GM12874 (cell line): ENCODE measurements around the gene PIMREG.

Experiments used
- CTCF ChIP-seq: IDR thresholded peaks from 2 replicates; pipeline ENCODE4 v1.5.1; 2011; ENCODE audit warnings: low read depth, mild to moderate bottlenecking, control low read depth, low read length, moderate library complexity; ENCODE audit not compliant: insufficient read depth

Gene PIMREG

GRCh38 chr17:6442775-6443174 is 1.5 kb upstream of the PIMREG start:
- TF ChIP-seq CTCF = no peak

GRCh38 chr17:6444571-6445335 is 498 bp downstream of the PIMREG start:
- no peak for TF ChIP-seq CTCF

GRCh38 chr17:6446516-6447100 is 2.4 kb downstream of the PIMREG start:
- no peak for TF ChIP-seq CTCF

GRCh38 chr17:6448473-6448872 is 4.2 kb downstream of the PIMREG start:
- TF ChIP-seq CTCF = no peak

GRCh38 chr17:6449307-6449706 is 5.1 kb downstream of the PIMREG start:
- no peak for TF ChIP-seq CTCF

- no peak for TF ChIP-seq CTCF
These were observed 6.9 kb downstream of the PIMREG start for GRCh38 chr17:6450926-6451832.
